Measurements from ENCODE around the gene LCNL1. TPM values are rescaled to one million over a fixed set of nuclear protein-coding genes. Genes with fewer than 3 reads are reported as not detected.
A peak's percentile ranks its signal among the peaks of the same experiment; 100 is the strongest.

The LCNL1 gene
- total RNA-seq, 1 experiment from 2014 or later: 0.41 TPM

GRCh38 chr9:137009938-137010732, 27.3 kb downstream of the LCNL1 start:
- TF ChIP-seq EZH2 (IDR thresholded peaks at IDR 0.05; ENCODE audit: low read depth) (no peak), CTCF (conservative IDR thresholded peaks at IDR 0.05) (no peak)
- CTCF ChIA-PET: no interaction called here
- no peaks in the 10 kb centered on the region for H3K27me3 ChIP-seq (ENCODE audit: insufficient read depth, low read depth)
- H4K20me1 ChIP-seq (ENCODE audit: insufficient read depth): no peaks in the 10 kb centered on the region
- no peaks in the 10 kb centered on the region for H3K4me1 ChIP-seq (replicated peaks; ENCODE audit: insufficient read depth)
- no TSS peak for BruUV-seq (replicated peaks)
- DNase-seq: no peak
- H3K4me2 ChIP-seq: no peak overlapping the region
- no peak overlapping the region for H3K27ac ChIP-seq
- no peak overlapping the region for H3K4me3 ChIP-seq
- intact Hi-C loops (cut with micrococcal nuclease; ENCODE audit: unreplicated experiment): no loop called here
- no peak overlapping the region for H2AFZ ChIP-seq
- no peaks in the 10 kb centered on the region for H3K9me2 ChIP-seq (ENCODE audit: insufficient read depth)
- H3K9me3 ChIP-seq (ENCODE audit: insufficient read depth, low read depth): no peaks in the 10 kb centered on the region
- H3F3A ChIP-seq (ENCODE audit: insufficient read depth, low read depth): 0 out of 2 replicates have a peak, but pooled peaks cover 3% of the 10 kb centered on the region
- H3K79me2 ChIP-seq (ENCODE audit: low read depth): no peaks in the 10 kb centered on the region
- POLR2A ChIA-PET (ENCODE audit: unreplicated experiment): no interaction called here
- H3K36me3 ChIP-seq (ENCODE audit: low read depth): no peaks in the 10 kb centered on the region

GRCh38 chr9:137011156-137011555, 28.4 kb downstream of the LCNL1 start:
- no peak overlapping the region for H2AFZ ChIP-seq
- no peak overlapping the region for H3K27ac ChIP-seq
- H3K4me3 ChIP-seq: no peak overlapping the region
- H3K9me2 ChIP-seq (ENCODE audit: insufficient read depth): no peaks in the 10 kb centered on the region
- TSS peak; percentile 11 for BruUV-seq (replicated peaks)
- H3K4me2 ChIP-seq: no peak overlapping the region
- TF ChIP-seq EZH2 (IDR thresholded peaks at IDR 0.05; ENCODE audit: low read depth) (no peak), CTCF (conservative IDR thresholded peaks at IDR 0.05) (no peak)
- H3K79me2 ChIP-seq (ENCODE audit: low read depth): no peaks in the 10 kb centered on the region
- H3K27me3 ChIP-seq (ENCODE audit: insufficient read depth, low read depth): no peaks in the 10 kb centered on the region
- no peaks in the 10 kb centered on the region for H3K9me3 ChIP-seq (ENCODE audit: insufficient read depth, low read depth)
- ChIA-PET CTCF (no interaction called here), POLR2A (ENCODE audit: unreplicated experiment) (no interaction called here)
- no peak for DNase-seq
- H4K20me1 ChIP-seq (ENCODE audit: insufficient read depth): no peaks in the 10 kb centered on the region
- no peaks in the 10 kb centered on the region for H3K4me1 ChIP-seq (replicated peaks; ENCODE audit: insufficient read depth)
- no peaks in the 10 kb centered on the region for H3K36me3 ChIP-seq (ENCODE audit: low read depth)
- H3F3A ChIP-seq (ENCODE audit: insufficient read depth, low read depth): no peaks in the 10 kb centered on the region
- intact Hi-C loops (cut with micrococcal nuclease; ENCODE audit: unreplicated experiment): no loop called here

GRCh38 chr9:137011907-137012675, 29.3 kb downstream of the LCNL1 start:
- DNase-seq: no peak
- POLR2A ChIA-PET (ENCODE audit: unreplicated experiment): interaction anchor here (0.6 kb wide), 1 partner anchor 373 kb away, joined by 3 read pairs; no protein-coding TSS in a partner anchor

More at GRCh38 chr9:137011907-137012675, 29.3 kb downstream of the LCNL1 start:
- Histone ChIP-seq H3K4me2 (no peak overlapping the region), H3K4me3 (no peak overlapping the region), H2AFZ (no peak overlapping the region), H3F3A (ENCODE audit: insufficient read depth, low read depth) (no peaks in the 10 kb centered on the region), H3K79me2 (ENCODE audit: low read depth) (no peaks in the 10 kb centered on the region), H3K9me3 (ENCODE audit: insufficient read depth, low read depth) (no peaks in the 10 kb centered on the region), H3K9me2 (ENCODE audit: insufficient read depth) (no peaks in the 10 kb centered on the region), H3K4me1 (replicated peaks; ENCODE audit: insufficient read depth) (no peaks in the 10 kb centered on the region), H4K20me1 (ENCODE audit: insufficient read depth) (no peaks in the 10 kb centered on the region), H3K27ac (no peak overlapping the region), H3K36me3 (ENCODE audit: low read depth) (no peaks in the 10 kb centered on the region), H3K27me3 (ENCODE audit: insufficient read depth, low read depth) (no peaks in the 10 kb centered on the region)
- CTCF ChIA-PET: no interaction called here
- TF ChIP-seq CTCF (conservative IDR thresholded peaks at IDR 0.05): no peak
- no peak for TF ChIP-seq EZH2 (IDR thresholded peaks at IDR 0.05; ENCODE audit: low read depth)
- no TSS peak for BruUV-seq (replicated peaks)
- intact Hi-C loops (cut with micrococcal nuclease; ENCODE audit: unreplicated experiment): no loop called here
